GM23338 (cell line): ENCODE measurements around the gene AMTN. TPM values are rescaled to one million over a fixed set of nuclear protein-coding genes. Genes with fewer than 3 reads are reported as not detected.

Experiments used
- ATAC-seq: fragments of 200-7000 bp; cut with Tn5 transposase; 3 replicates; pipeline ENCODE4 v1.9.1; 2020
- DNase-seq: peaks from one replicate; pipeline ENCODE4 v3.0.0-alpha.2; 2015; ENCODE audit warnings: low spot score
- H2AFZ ChIP-seq: fragments of 200-600 bp; sonication (generic); 2 replicates; pipeline ENCODE4 v1.8.0; 2016; ENCODE audit warnings: antibody characterized with exemption, mild to moderate bottlenecking, moderate library complexity
- H3F3A ChIP-seq: fragments of 200-600 bp; sonication (generic); replicated peaks from 2 replicates; pipeline ENCODE4 v1.8.0; 2017; ENCODE audit warnings: antibody characterized with exemption, mixed run types, low read depth
- H3K27ac ChIP-seq: fragments of 200-600 bp; sonication (generic); 2 replicates; pipeline ENCODE4 v1.6.1; 2016; ENCODE audit warnings: low read depth
- H3K27me3 ChIP-seq: fragments of 200-600 bp; sonication (generic); 2 replicates; pipeline ENCODE4 v1.8.0; 2016; ENCODE audit warnings: mild to moderate bottlenecking, mixed run types, moderate library complexity; ENCODE audit not compliant: insufficient read depth
- H3K36me3 ChIP-seq: fragments of 200-600 bp; sonication (generic); 2 replicates; pipeline ENCODE4 v1.8.0; 2016; ENCODE audit warnings: mild to moderate bottlenecking; ENCODE audit not compliant: insufficient read depth
- H3K4me1 ChIP-seq: fragments of 200-600 bp; sonication (generic); 2 replicates; pipeline ENCODE4 v1.8.0; 2016; ENCODE audit warnings: mild to moderate bottlenecking, moderate library complexity; ENCODE audit not compliant: insufficient read depth
- H3K4me2 ChIP-seq: fragments of 200-600 bp; sonication (generic); 2 replicates; pipeline ENCODE4 v1.7.1; 2017; ENCODE audit warnings: mixed run types
- H3K4me3 ChIP-seq: fragments of 200-600 bp; sonication (generic); 2 replicates; pipeline ENCODE4 v1.6.1; 2016; ENCODE audit warnings: mixed run types
- H3K79me2 ChIP-seq: fragments of 200-600 bp; sonication (generic); replicated peaks from 2 replicates; pipeline ENCODE4 v1.8.0; 2017; ENCODE audit warnings: mild to moderate bottlenecking; ENCODE audit not compliant: insufficient read depth
- H3K9me2 ChIP-seq: fragments of 200-600 bp; sonication (generic); 2 replicates; pipeline ENCODE4 v1.8.0; 2017; ENCODE audit not compliant: insufficient read depth
- H4K20me1 ChIP-seq: fragments of 200-600 bp; sonication (generic); replicated peaks from 2 replicates; pipeline ENCODE4 v1.8.0; 2017; ENCODE audit warnings: mild to moderate bottlenecking; ENCODE audit not compliant: insufficient read depth
- H3K27ac Mint-ChIP-seq: 2 replicates; pipeline ENCODE4 v1.8.0; 2020; ENCODE audit warnings: inconsistent platforms, mild to moderate bottlenecking, moderate library complexity, mixed read lengths
- H3K27me3 Mint-ChIP-seq: 3 replicates; pipeline ENCODE4 v1.8.0; 2022; ENCODE audit warnings: low read depth, mild to moderate bottlenecking, moderate library complexity, mixed read lengths, inconsistent platforms; ENCODE audit not compliant: insufficient read depth, poor library complexity
- H3K36me3 Mint-ChIP-seq: 3 replicates; pipeline ENCODE4 v1.8.0; 2021; ENCODE audit warnings: low read depth, mild to moderate bottlenecking, inconsistent platforms, moderate library complexity, mixed read lengths
- H3K4me1 Mint-ChIP-seq: 3 replicates; pipeline ENCODE4 v1.8.0; 2020; ENCODE audit warnings: mild to moderate bottlenecking, inconsistent platforms, mixed read lengths
- H3K4me3 Mint-ChIP-seq: 3 replicates; pipeline ENCODE4 v1.8.0; 2021; ENCODE audit warnings: moderate library complexity, mild to moderate bottlenecking, inconsistent platforms, mixed read lengths
- H3K9me3 Mint-ChIP-seq: 3 replicates; pipeline ENCODE4 v1.8.0; 2020; ENCODE audit warnings: moderate library complexity, mild to moderate bottlenecking, inconsistent platforms, mixed read lengths
- CREB1 ChIP-seq: fragments of 250-450 bp; sonication (Bioruptor Pico); IDR thresholded peaks from 2 replicates; pipeline ENCODE4 v1.5.0; 2020; ENCODE audit warnings: low read depth, mild to moderate bottlenecking, moderate library complexity
- ETS1 ChIP-seq: IDR thresholded peaks from 2 replicates; pipeline ENCODE4 v1.6.1; 2016; ENCODE audit warnings: antibody characterized with exemption
- EZH2phosphoT487 ChIP-seq: fragments of 200-600 bp; sonication (generic); IDR thresholded peaks from one replicate; pipeline ENCODE4 v1.8.1; 2018; ENCODE audit warnings: antibody characterized with exemption; ENCODE audit not compliant: unreplicated experiment
- JUNB ChIP-seq: IDR thresholded peaks from one replicate; pipeline ENCODE4 v1.6.1; 2016; ENCODE audit warnings: antibody characterized with exemption; ENCODE audit not compliant: unreplicated experiment
- NANOG ChIP-seq: IDR thresholded peaks from 2 replicates; pipeline ENCODE4 v1.6.1; 2016; ENCODE audit warnings: antibody characterized with exemption, borderline replicate concordance
- REST ChIP-seq: IDR thresholded peaks from one replicate; pipeline ENCODE4 v1.6.1; 2018; ENCODE audit warnings: antibody characterized with exemption; ENCODE audit not compliant: unreplicated experiment
- STAT1 ChIP-seq: IDR thresholded peaks from one replicate; pipeline ENCODE4 v1.6.1; 2016; ENCODE audit warnings: antibody characterized with exemption; ENCODE audit not compliant: unreplicated experiment
- ZNF114 ChIP-seq: fragments of 250-450 bp; sonication (Bioruptor Pico); IDR thresholded peaks from 2 replicates; pipeline ENCODE4 v1.5.0; 2020; ENCODE audit warnings: mild to moderate bottlenecking, moderate library complexity
- polyA plus RNA-seq: library from polyadenylated mRNA; unstranded; fragments of >200 nt; fragmentation: Nextera tagmentation; extraction: Ambion mirVana; gene quantifications from 2 replicates; pipeline ENCODE4 v1.2.1, GENCODE V29; 2016
- total RNA-seq: library from RNA; depleted of rRNA; stranded (reverse); fragments of >200 nt; shearing (Covaris generic); gene quantifications from 2 replicates; pipeline ENCODE4 v1.2.3, GENCODE V29; 2014
- TF ChIP-seq, protein P1 (sequence below), 2 experiments: fragments of 200-600 bp in 1 of 2; sonication (generic) in 1 of 2; conservative IDR thresholded peaks; 2 replicates each; pipeline versions ENCODE4 v1.5.1 to v1.6.1; 2016 to 2017; ENCODE audit warnings: antibody characterized with exemption in 2 of 2, low read depth in 2 of 2, mild to moderate bottlenecking in 2 of 2, moderate library complexity in 1 of 2

AMTN gene
- total and polyA plus RNA-seq, 2 experiments from 2014 or later = not detected

- TF ChIP-seq REST (no peak), STAT1 (no peak), NANOG (no peak), CREB1 (no peak), JUNB (no peak)
These were observed 2.8 kb upstream of the AMTN start (continued) for GRCh38 chr4:70515367-70516250.

DNA sequence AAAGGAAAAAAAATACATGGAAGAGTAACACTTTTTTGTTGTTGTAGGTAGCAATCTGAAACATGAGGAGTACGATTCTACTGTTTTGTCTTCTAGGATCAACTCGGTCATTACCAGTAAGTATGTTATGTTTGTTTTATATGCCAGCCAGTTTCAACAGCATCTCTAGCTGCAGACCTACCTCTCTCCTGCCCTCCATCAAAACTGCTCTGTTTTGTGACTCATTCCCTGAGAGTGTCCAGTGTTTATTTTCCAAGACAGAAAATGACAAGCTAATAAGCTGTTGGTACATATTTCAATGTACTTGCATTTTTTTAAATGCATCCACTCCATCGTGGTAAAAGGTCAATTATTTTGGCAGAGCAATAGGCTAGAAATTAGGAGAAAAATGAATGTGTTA, 347 bp downstream of the AMTN start:
- Histone ChIP-seq H3K27ac (no peak overlapping the region), H4K20me1 (no peaks in the 10 kb centered on the region), H2AFZ (no peak overlapping the region), H3K4me3 (no peak overlapping the region), H3K4me2 (no peak overlapping the region), H3K4me1 (no peaks in the 10 kb centered on the region), H3K36me3 (no peaks in the 10 kb centered on the region), H3K9me2 (no peaks in the 10 kb centered on the region), H3K79me2 (no peaks in the 10 kb centered on the region), H3K27me3 (no peaks in the 10 kb centered on the region), H3F3A (no peaks in the 10 kb centered on the region)
- Mint-ChIP-seq H3K4me1 (no peaks in the 10 kb centered on the region), H3K9me3 (no peaks in the 10 kb centered on the region), H3K36me3 (no peaks in the 10 kb centered on the region), H3K27me3 (no peaks in the 10 kb centered on the region), H3K27ac (no peak overlapping the region), H3K4me3 (no peak overlapping the region)
- DNase-seq (no peak), ATAC-seq (no peak)
- TF ChIP-seq ZNF114 (CRISPR knock-in tag) = no peak
- TF ChIP-seq EZH2phosphoT487 = no peak
- no peak for TF ChIP-seq JUNB
- no peak for TF ChIP-seq CREB1
- no peak for TF ChIP-seq STAT1
- TF ChIP-seq ETS1 = no peak
- TF ChIP-seq REST = no peak
- no peak for TF ChIP-seq NANOG
- TF ChIP-seq, protein P1, sequence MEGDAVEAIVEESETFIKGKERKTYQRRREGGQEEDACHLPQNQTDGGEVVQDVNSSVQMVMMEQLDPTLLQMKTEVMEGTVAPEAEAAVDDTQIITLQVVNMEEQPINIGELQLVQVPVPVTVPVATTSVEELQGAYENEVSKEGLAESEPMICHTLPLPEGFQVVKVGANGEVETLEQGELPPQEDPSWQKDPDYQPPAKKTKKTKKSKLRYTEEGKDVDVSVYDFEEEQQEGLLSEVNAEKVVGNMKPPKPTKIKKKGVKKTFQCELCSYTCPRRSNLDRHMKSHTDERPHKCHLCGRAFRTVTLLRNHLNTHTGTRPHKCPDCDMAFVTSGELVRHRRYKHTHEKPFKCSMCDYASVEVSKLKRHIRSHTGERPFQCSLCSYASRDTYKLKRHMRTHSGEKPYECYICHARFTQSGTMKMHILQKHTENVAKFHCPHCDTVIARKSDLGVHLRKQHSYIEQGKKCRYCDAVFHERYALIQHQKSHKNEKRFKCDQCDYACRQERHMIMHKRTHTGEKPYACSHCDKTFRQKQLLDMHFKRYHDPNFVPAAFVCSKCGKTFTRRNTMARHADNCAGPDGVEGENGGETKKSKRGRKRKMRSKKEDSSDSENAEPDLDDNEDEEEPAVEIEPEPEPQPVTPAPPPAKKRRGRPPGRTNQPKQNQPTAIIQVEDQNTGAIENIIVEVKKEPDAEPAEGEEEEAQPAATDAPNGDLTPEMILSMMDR (conservative IDR thresholded peaks at IDR 0.05; ENCODE audit: low read depth in 2 of 2) = no peak
